ENCODE measurements around the gene C11orf71. TPM values are rescaled to one million over a fixed set of nuclear protein-coding genes. Genes with fewer than 3 reads are reported as not detected.

The C11orf71 gene
- total and polyA plus RNA-seq, 10 of the 15 experiments (the other 5 are each of a cell fraction or from before 2014, with no cell fraction given): 1.4 to 12.0 (median 7.1) TPM

DNA sequence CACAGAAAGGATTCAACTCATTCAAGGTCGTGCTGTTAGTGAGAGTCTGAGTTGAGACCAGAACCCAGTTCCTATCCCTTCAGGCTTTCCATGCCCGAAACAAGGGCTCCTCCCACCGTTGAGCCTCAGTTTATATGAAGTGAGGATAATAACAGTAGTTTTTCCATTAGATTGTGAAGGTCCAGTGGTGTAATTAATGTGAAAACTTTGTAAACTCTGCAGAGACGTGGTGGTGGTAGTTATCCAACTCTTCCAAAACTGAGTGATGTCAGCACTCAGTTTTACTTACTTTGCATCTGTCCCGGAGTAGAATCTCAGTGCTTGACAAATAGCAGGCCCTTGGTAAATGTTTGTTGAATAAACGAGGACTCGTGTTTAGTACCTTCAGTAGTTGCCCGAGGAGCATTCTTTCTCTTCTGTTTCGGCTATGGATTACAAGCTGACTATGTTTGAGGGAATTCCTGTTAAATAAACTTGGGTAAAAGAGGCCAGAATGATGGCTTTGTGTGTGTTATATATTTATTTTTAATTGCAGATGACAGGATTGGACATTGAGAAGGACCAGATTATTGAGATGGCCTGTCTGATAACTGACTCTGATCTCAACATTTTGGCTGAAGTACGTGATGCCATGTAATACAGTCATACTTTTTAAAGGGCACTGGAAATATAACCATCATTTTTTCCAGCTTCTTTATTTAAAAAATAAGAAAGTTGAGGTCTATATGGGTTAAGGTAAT, 40.0 kb upstream of the C11orf71 start (continued):
- TF ChIP-seq CHD2 (IDR thresholded peaks at IDR 0.05; ENCODE audit: borderline replicate concordance, low read depth, low read length): no peak
- no peak for TF ChIP-seq IRF4 (IDR thresholded peaks at IDR 0.05; ENCODE audit: low read depth, low read length)
- no peak for TF ChIP-seq MTA3 (IDR thresholded peaks at IDR 0.05; ENCODE audit: borderline replicate concordance, low read length)
- no peak for TF ChIP-seq CREB1 (IDR thresholded peaks at IDR 0.05; ENCODE audit: low read depth)
- TF ChIP-seq, protein P1, sequence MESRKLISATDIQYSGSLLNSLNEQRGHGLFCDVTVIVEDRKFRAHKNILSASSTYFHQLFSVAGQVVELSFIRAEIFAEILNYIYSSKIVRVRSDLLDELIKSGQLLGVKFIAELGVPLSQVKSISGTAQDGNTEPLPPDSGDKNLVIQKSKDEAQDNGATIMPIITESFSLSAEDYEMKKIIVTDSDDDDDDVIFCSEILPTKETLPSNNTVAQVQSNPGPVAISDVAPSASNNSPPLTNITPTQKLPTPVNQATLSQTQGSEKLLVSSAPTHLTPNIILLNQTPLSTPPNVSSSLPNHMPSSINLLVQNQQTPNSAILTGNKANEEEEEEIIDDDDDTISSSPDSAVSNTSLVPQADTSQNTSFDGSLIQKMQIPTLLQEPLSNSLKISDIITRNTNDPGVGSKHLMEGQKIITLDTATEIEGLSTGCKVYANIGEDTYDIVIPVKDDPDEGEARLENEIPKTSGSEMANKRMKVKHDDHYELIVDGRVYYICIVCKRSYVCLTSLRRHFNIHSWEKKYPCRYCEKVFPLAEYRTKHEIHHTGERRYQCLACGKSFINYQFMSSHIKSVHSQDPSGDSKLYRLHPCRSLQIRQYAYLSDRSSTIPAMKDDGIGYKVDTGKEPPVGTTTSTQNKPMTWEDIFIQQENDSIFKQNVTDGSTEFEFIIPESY (IDR thresholded peaks at IDR 0.05): no peak
- no peak for TF ChIP-seq ASH2L (IDR thresholded peaks at IDR 0.05; ENCODE audit: borderline replicate concordance, low read depth)
- no peak for TF ChIP-seq KAT2A (conservative IDR thresholded peaks at IDR 0.05; ENCODE audit: control insufficient read depth, low read depth, low read length)

DNA sequence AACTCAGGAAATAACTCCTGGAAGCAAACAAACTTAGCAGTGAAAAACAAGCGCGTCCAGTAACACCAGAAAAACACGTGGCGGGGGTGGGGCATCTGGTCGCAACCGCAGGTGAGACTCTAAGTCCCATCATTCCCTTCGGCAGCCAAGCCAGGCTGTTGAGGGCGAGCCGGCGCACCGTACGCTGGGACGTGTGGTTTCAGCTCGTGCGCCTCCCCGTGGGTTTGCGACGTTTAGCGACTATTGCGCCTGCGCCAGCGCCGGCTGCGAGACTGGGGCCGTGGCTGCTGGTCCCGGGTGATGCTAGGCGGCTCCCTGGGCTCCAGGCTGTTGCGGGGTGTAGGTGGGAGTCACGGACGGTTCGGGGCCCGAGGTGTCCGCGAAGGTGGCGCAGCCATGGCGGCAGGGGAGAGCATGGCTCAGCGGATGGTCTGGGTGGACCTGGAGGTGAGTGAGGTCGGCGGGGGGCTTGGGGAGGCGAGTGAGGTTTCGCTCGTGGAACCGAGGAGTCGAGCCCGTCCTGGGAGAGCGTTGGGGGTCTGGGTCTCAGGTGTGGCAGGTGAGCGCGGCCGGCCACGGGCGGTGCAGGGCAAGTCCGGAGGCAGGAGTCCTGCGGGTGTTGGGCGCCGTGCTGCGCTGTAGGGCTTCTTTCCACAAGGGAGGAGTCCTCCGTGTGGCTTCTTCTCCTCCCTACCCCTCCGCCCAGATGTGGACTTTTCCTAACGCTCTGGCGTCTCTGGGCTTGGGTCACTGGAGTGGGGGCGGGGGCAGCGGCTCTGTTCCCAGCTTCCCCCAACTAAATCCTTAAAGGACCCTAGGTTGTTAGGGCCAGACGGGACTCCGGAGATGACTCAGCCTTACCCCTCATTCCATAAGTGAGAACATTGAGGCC, 39.2 kb upstream of the C11orf71 start, which contains the start of gene REXO2:
Gene REXO2 (plus strand): TSS at position 239 of the 892 bp plus-strand sequence. CDS start 62 bp downstream, at position 301.
- ATAC-seq (peak; percentile 100), DNase-seq (ENCODE audit: low read depth, low spot score) (peak; percentile 75), FAIRE-seq (peak; percentile 92)
- in situ Hi-C loops (cut with MboI) (no loop called here), intact Hi-C loops (cut with micrococcal nuclease; ENCODE audit: unreplicated experiment) (loop anchor here (1.0 kb wide), 1 partner anchor 39 kb away; the partner anchor contains the start of genes C11orf71 and RBM7)
- no peaks in the 10 kb centered on the region; a peak in 1 of 4 replicates for H3K27me3 ChIP-seq (replicated peaks in 1 of 2; ENCODE audit: control insufficient read depth in 2 of 2, insufficient read depth in 2 of 2, low read length in 1 of 2)
- no peaks in the 10 kb centered on the region for H3K36me3 ChIP-seq (ENCODE audit: control insufficient read depth in 2 of 2, insufficient read depth in 2 of 2, low read length in 1 of 2)
- no peaks in the 10 kb centered on the region for H3K9me3 ChIP-seq (replicated peaks; ENCODE audit: control insufficient read depth, insufficient read depth, low read length)
- ChIA-PET SMC1A (ENCODE audit: uncharacterized antibody, unreplicated experiment) (interaction anchor here (1.3 kb wide), 1 partner anchor 92 kb away, joined by 3 read pairs; no protein-coding TSS in a partner anchor), POLR2A (interaction anchor here (1.2 kb wide), 1 partner anchor 9 kb away, joined by 3 read pairs; no protein-coding TSS in a partner anchor), RAD21 (ENCODE audit: unreplicated experiment) (no interaction called here), CTCF (interaction anchor here (0.7 kb wide), 1 partner anchor 36 kb away, joined by 4 read pairs; no protein-coding TSS in a partner anchor)
- H4K20me1 ChIP-seq (ENCODE audit: control insufficient read depth, insufficient read depth): no peaks in the 10 kb centered on the region
- peak within 1 kb of the TSS; percentile 83 for H3K4me2 ChIP-seq (ENCODE audit: control insufficient read depth, insufficient read depth)
- no peaks in the 10 kb centered on the region for H3K79me2 ChIP-seq (ENCODE audit: control insufficient read depth, insufficient read depth, low read length)
- peak within 1 kb of the TSS; percentile 84 for H2AFZ ChIP-seq (ENCODE audit: control insufficient read depth, low read depth, low read length)
- peak within 1 kb of the TSS; percentile 28; the same call in 1 of the 2 replicates for H3K9ac ChIP-seq (ENCODE audit: control insufficient read depth, insufficient read depth, low read length)
- H3K27ac ChIP-seq (ENCODE audit: control insufficient read depth, insufficient read depth): no peak within 1 kb of the TSS
- 2% methylated on average over 60 of the region's 64 CpGs for WGBS (ENCODE audit: insufficient coverage, insufficient replicate concordance, low lambda C conversion rate, missing lambda C conversion rate)
- peak within 1 kb of the TSS; percentile 70 for H3K4me3 ChIP-seq
- BruUV-seq (replicated peaks): no TSS peak
- H3K4me1 ChIP-seq (ENCODE audit: control insufficient read depth, insufficient read depth, low read length): no peaks in the 10 kb centered on the region
- TF ChIP-seq IKZF1 (conservative IDR thresholded peaks at IDR 0.05) (peak; percentile 76), HDAC6 (IDR thresholded peaks at IDR 0.05; ENCODE audit: unreplicated experiment) (peak; percentile 33), POLR2A (IDR thresholded peaks at IDR 0.05; ENCODE audit: low read depth, low read length) (peak; percentile 76), STAT3 (IDR thresholded peaks at IDR 0.05; ENCODE audit: low read depth, low read length) (no peak), HCFC1 (IDR thresholded peaks at IDR 0.05; ENCODE audit: low read length) (peak; percentile 96), BMI1 (IDR thresholded peaks at IDR 0.05; ENCODE audit: borderline replicate concordance) (no peak), CREM (IDR thresholded peaks at IDR 0.05; ENCODE audit: low read depth) (peak; percentile 64; the same call in 1 of the 2 replicates)
- TF ChIP-seq, protein P2, sequence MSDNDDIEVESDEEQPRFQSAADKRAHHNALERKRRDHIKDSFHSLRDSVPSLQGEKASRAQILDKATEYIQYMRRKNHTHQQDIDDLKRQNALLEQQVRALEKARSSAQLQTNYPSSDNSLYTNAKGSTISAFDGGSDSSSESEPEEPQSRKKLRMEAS (IDR thresholded peaks at IDR 0.05; ENCODE audit: low read depth, low read length): peak; percentile 92
- TF ChIP-seq, protein P3, sequence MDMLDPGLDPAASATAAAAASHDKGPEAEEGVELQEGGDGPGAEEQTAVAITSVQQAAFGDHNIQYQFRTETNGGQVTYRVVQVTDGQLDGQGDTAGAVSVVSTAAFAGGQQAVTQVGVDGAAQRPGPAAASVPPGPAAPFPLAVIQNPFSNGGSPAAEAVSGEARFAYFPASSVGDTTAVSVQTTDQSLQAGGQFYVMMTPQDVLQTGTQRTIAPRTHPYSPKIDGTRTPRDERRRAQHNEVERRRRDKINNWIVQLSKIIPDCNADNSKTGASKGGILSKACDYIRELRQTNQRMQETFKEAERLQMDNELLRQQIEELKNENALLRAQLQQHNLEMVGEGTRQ (IDR thresholded peaks at IDR 0.05; ENCODE audit: borderline replicate concordance, low read depth, low read length): peak; percentile 26; the same call in 1 of the 2 replicates
